Psoas muscle (tissue), 8 donors: Measurements from ENCODE around the gene FBXL16. TPM values are rescaled to one million over a fixed set of nuclear protein-coding genes. Genes with fewer than 3 reads are reported as not detected.

Experiments used
- ATAC-seq, 4 donors: fragments of 200-7000 bp; cut with Tn5 transposase; one replicate each; pipeline ENCODE4 v1.9.1; 2020; ENCODE audit warnings: moderate library complexity in 3 of 4, mild to moderate bottlenecking in 2 of 4
- DNase-seq, 2 donors: peaks; one replicate each; pipeline ENCODE4 v3.0.0-alpha.2; 2020
- H3K27ac ChIP-seq: fragments of 200-600 bp; one replicate; pipeline ENCODE4 v1.8.0; 2022
- H3K27me3 ChIP-seq, 3 donors: fragments of 200-600 bp in 1 of 3; one replicate each; pipeline versions ENCODE4 v1.6.1 to v1.8.0; 2013 to 2022; ENCODE audit warnings: low read length in 2 of 3, mild to moderate bottlenecking in 2 of 3, moderate library complexity in 1 of 3; ENCODE audit not compliant: insufficient read depth in 3 of 3
- H3K36me3 ChIP-seq, 2 donors: fragments of 200-600 bp in 1 of 2; one replicate each; pipeline versions ENCODE4 v1.6.1 to v1.8.0; 2013 to 2022; ENCODE audit warnings: low read depth in 1 of 2, mild to moderate bottlenecking in 1 of 2, moderate library complexity in 1 of 2; ENCODE audit not compliant: insufficient read depth in 1 of 2
- H3K4me1 ChIP-seq: fragments of 200-600 bp; one replicate; pipeline ENCODE4 v1.8.0; 2022
- H3K4me3 ChIP-seq: fragments of 200-600 bp; one replicate; pipeline ENCODE4 v1.8.0; 2022; ENCODE audit warnings: mild to moderate bottlenecking
- H3K9me3 ChIP-seq: fragments of 200-600 bp; one replicate; pipeline ENCODE4 v1.8.0; 2022
- CTCF ChIP-seq: fragments of 200-600 bp; IDR thresholded peaks from one replicate; pipeline ENCODE4 v1.8.0; 2022; ENCODE audit warnings: antibody characterized with exemption
- WGBS, 3 donors: extraction: QIAGEN DNeasy Blood & Tissue Kit; methylation state at CpG; one replicate each; pipeline versions ENCODE4 v1.1.6 to v1.1.7; 2013; 5-methylcytosine and 5-hydroxymethylcytosine counted together
- intact Hi-C, 2 donors: fragments of 100-400 bp; cut with DNase I; formaldehyde crosslinking; loops; one replicate each; pipeline versions ENCODE4 v1.11.0 to v1.14.2; 2022
- polyA plus RNA-seq, 3 donors: library from polyadenylated mRNA; stranded (reverse); fragments of 200-250 nt; gene quantifications; one replicate each; pipeline ENCODE4 v1.2.3, GENCODE V29; 2013
- total RNA-seq, 4 donors: library from RNA; stranded (reverse); fragmentation: NEBNext Ultra II Directional in 2 of 4; extraction: Animal tissue kit (Norgen Biotek cat#: 25700) in 2 of 4; gene quantifications; one replicate each; pipeline versions ENCODE4 v1.2.1 to v1.2.4, GENCODE V29; 2021 to 2023
- donor health status: healthy with polysubstance abuse.
- donor health status: DM: no; HTN: no; CAD: no; lungs with moderate emphysema.
- donor health status: Bipolar disorder and iron deficiency.
- donor health status: healthy.
- donor health status: DM: yes; HTN: yes; CAD: no.
- donor health status: DM: no; HTN: no; CAD: no.
- donor health status: DM: no; HTN: no; CAD: no.
- donor health status: DM: yes; HTN: yes; CAD: no.

Gene FBXL16
- total and polyA plus RNA-seq, 7 donors, result 0.04 to 0.16 (median 0.08) TPM; not detected in 2

- Histone ChIP-seq H3K36me3 (peaks cover 0 to 9% of the 10 kb centered on the region in 2 donors), H3K4me1 (peaks cover 27% of the 10 kb centered on the region), H3K9me3 (no peaks in the 10 kb centered on the region), H3K27ac (no peak overlapping the region), H3K27me3 (peaks cover 0 to 31% (median 19%) of the 10 kb centered on the region in 3 donors), H3K4me3 (no peak overlapping the region)
- intact Hi-C loops, result no loop called here
- no peak for ATAC-seq
- 72 to 75% (median 73%) methylated on average over 9 of the region's 9 CpGs for WGBS, 3 donors
- no peak for DNase-seq
- no peak for TF ChIP-seq CTCF
Measured at GRCh38 chr16:723695-724094, 18.1 kb upstream of the FBXL16 start.

DNA sequence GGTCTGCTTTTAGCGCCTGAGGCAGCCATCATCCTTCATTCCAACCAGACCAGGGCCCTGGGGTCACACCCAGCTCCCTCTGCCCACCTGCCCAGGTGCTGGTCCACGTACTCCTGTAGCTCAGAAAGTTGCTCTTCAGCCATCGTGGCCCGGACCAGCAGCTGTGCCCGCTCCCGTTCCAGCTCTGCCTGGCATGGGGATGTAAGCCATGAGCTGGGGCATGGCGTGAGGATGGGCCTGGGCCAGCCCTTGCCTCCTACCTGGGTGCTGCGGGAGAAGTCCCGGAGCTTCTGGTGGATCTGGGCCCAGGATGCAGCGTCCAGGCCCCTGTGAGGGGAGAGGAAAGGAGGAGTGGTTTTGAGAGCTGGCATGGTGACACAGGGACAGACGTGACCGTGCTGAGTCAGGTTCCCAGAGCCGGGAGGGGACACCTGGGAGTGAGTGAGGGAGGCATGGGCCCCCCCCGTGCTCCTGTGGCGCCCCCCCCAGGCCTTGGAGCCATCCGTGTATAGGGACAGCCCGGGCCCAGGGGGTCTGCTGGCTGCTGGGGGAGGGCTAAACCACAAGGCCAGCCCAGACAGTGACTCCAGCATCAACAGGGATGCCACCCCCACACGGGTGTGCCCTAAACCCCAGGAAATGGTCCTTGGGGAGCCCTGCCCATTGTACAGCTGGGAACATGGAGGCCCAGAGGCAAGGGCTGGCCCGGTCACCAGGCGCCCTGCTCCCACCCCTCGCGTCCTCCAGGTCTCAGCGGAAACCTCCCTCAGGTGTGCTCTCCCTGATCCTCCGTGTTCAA, 17.4 kb upstream of the FBXL16 start:
- no peak for ATAC-seq
- intact Hi-C loops, result no loop called here

GRCh38 chr16:721765-722540, 16.4 kb upstream of the FBXL16 start:
- no peak for TF ChIP-seq CTCF
- H3K36me3 ChIP-seq, result peaks cover 0 to 9% of the 10 kb centered on the region in 2 donors
- ATAC-seq (no peak), DNase-seq (no peak)
- peak overlapping the region; percentile 86 for H3K27ac ChIP-seq
- no peaks in the 10 kb centered on the region for H3K9me3 ChIP-seq
- H3K4me1 ChIP-seq, result peaks cover 18% of the 10 kb centered on the region
- WGBS, 3 donors, result 82 to 89% (median 83%) methylated on average over 49 to 51 of the region's 51 CpGs
- peaks cover 0 to 16% (median 9%) of the 10 kb centered on the region in 3 donors for H3K27me3 ChIP-seq
- H3K4me3 ChIP-seq, result peak overlapping the region; percentile 91
- intact Hi-C loops, result no loop called here

More for the DNA sequence above, 17.4 kb upstream of the FBXL16 start:
- H3K27ac ChIP-seq, result no peak overlapping the region
- H3K36me3 ChIP-seq, result peaks cover 0 to 9% of the 10 kb centered on the region in 2 donors
- peaks cover 0 to 26% (median 16%) of the 10 kb centered on the region in 3 donors for H3K27me3 ChIP-seq
- no peak overlapping the region for H3K4me3 ChIP-seq
- 80 to 81% (median 80%) methylated on average over 23 to 24 of the region's 24 CpGs for WGBS, 3 donors
- no peak for DNase-seq
- H3K9me3 ChIP-seq, result no peaks in the 10 kb centered on the region
- TF ChIP-seq CTCF, result no peak
- H3K4me1 ChIP-seq, result peaks cover 27% of the 10 kb centered on the region

- H3K4me3 ChIP-seq, result peak within 1 kb of the TSS; percentile 91
- no peaks in the 10 kb centered on the region for H3K9me3 ChIP-seq
- ATAC-seq (peak; percentile 85 to 89 (median 88)), DNase-seq (peak; percentile 84 to 90)
- H3K4me1 ChIP-seq, result peaks cover 24% of the 10 kb centered on the region
- no peak for TF ChIP-seq CTCF
- H3K27ac ChIP-seq, result peak within 1 kb of the TSS; percentile 86
- peaks cover 0 to 9% of the 10 kb centered on the region in 2 donors for H3K36me3 ChIP-seq
- intact Hi-C loops, result no loop called here
- H3K27me3 ChIP-seq, result peaks cover 0 to 10% (median 4%) of the 10 kb centered on the region in 3 donors
- 6 to 14% (median 9%) methylated on average over 41 to 106 of the region's 106 CpGs for WGBS, 3 donors
Measured at GRCh38 chr16:720990-721764, 15.6 kb upstream of the FBXL16 start, which contains the start of gene ANTKMT. TSS of gene ANTKMT (plus strand) at chr16:721146. CDS start at chr16:721275, 129 bp downstream.
